Tibial artery (tissue), 4 donors: ENCODE measurements around the gene KIF26A.

Experiments
- DNase-seq, 2 donors: peaks; one replicate each; pipeline ENCODE4 v3.0.0-alpha.2; 2019
- H3K27ac ChIP-seq, 2 donors: fragments of 200-600 bp; sonication (generic) in 1 of 2; 1 replicate in 1 of 2; 2 replicates in 1 of 2; pipeline ENCODE4 v1.5.1; 2018 to 2019; ENCODE audit warnings: mild to moderate bottlenecking in 1 of 2
- H3K27me3 ChIP-seq, 2 donors: fragments of 200-600 bp; sonication (generic) in 1 of 2; one replicate each; pipeline versions ENCODE4 v1.5.1 to v1.6.0; 2016 to 2019
- H3K36me3 ChIP-seq, 3 donors: fragments of 200-600 bp; sonication (generic) in 2 of 3; one replicate each; pipeline ENCODE4 v1.5.1; 2016 to 2019; ENCODE audit warnings: mild to moderate bottlenecking in 2 of 3
- H3K4me1 ChIP-seq, 4 donors: fragments of 200-600 bp; sonication (generic) in 2 of 4; 1 replicate in 3 of 4; 2 replicates in 1 of 4; pipeline ENCODE4 v1.5.1; 2016 to 2019
- H3K4me3 ChIP-seq, 2 donors: fragments of 200-600 bp; sonication (generic) in 1 of 2; 1 replicate in 1 of 2; 2 replicates in 1 of 2; pipeline ENCODE4 v1.5.1; 2018 to 2019; ENCODE audit warnings: mild to moderate bottlenecking in 2 of 2
- H3K9me3 ChIP-seq, 3 donors: fragments of 200-600 bp; sonication (generic) in 1 of 3; one replicate each; pipeline ENCODE4 v1.5.1; 2016 to 2019
- intact Hi-C: fragments of 100-400 bp; cut with DNase I; formaldehyde crosslinking; loops from one replicate; pipeline ENCODE4 v1.15.0; 2023; ENCODE audit warnings: low total_unique reads
- TF ChIP-seq, protein P1 (sequence below), 2 experiments: fragments of 200-600 bp in 1 of 2; fragments of 450-650 bp in 1 of 2; IDR thresholded peaks; one replicate each; pipeline ENCODE4 v1.5.1; 2017 to 2019; ENCODE audit warnings: antibody characterized with exemption in 2 of 2, mild to moderate bottlenecking in 1 of 2, moderate library complexity in 1 of 2

The KIF26A gene

DNA sequence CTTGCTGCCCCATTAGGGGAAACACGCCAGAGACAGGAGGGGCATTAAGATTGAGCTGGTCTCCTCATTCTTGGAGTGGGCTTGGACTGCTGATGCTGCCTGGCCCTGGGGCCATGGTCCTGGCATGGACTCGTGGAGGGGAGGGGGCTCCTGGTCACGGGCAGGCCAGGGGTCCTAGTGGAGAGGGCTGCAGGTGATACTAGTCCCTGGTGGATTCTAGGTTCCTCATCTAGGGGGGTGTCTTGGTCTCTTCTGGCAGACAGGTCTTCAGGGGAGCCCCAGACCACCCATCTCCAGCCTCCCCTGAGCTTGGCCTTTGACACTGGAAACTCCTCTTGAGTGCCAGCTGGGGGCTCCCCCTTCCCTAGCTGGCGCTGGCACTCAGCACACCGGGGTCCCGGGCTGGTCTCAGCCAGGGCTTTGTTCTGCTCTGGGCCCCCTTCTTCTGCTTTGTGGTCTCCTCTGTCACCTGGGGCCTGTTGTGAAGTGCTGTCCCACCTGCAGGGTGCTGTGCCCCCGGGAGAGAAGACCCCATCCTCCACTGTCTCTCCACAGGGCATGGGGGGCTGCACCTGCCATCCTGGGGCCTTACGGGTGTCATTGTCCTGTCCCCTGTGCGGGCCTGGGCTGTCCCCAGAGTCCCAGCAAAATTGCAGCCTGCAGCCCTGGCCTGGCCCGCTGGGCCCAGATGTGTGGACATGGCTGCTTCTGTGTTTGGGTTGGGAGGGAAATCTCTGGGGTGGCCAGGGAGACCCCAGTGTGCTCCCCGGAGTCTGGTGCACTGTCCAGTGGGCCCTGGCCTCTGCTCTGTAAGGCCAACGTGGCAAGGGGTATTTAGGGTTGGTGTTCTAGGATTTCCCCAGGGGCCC lies 2.3 kb downstream of the KIF26A start:
- intact Hi-C loops: no loop called here
- Histone ChIP-seq H3K4me3 (no peak overlapping the region), H3K9me3 (no peaks in the 10 kb centered on the region), H3K27me3 (peaks cover 0 to 91% of the 10 kb centered on the region in 2 donors), H3K36me3 (no peaks in the 10 kb centered on the region), H3K27ac (no peak overlapping the region), H3K4me1 (peaks cover 0 to 38% (median 33%) of the 10 kb centered on the region in 4 donors)
- peak in 1 of 2 donors; percentile 51 for DNase-seq
- TF ChIP-seq, protein P1, sequence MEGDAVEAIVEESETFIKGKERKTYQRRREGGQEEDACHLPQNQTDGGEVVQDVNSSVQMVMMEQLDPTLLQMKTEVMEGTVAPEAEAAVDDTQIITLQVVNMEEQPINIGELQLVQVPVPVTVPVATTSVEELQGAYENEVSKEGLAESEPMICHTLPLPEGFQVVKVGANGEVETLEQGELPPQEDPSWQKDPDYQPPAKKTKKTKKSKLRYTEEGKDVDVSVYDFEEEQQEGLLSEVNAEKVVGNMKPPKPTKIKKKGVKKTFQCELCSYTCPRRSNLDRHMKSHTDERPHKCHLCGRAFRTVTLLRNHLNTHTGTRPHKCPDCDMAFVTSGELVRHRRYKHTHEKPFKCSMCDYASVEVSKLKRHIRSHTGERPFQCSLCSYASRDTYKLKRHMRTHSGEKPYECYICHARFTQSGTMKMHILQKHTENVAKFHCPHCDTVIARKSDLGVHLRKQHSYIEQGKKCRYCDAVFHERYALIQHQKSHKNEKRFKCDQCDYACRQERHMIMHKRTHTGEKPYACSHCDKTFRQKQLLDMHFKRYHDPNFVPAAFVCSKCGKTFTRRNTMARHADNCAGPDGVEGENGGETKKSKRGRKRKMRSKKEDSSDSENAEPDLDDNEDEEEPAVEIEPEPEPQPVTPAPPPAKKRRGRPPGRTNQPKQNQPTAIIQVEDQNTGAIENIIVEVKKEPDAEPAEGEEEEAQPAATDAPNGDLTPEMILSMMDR (IDR thresholded peaks at IDR 0.05): no peak

DNA sequence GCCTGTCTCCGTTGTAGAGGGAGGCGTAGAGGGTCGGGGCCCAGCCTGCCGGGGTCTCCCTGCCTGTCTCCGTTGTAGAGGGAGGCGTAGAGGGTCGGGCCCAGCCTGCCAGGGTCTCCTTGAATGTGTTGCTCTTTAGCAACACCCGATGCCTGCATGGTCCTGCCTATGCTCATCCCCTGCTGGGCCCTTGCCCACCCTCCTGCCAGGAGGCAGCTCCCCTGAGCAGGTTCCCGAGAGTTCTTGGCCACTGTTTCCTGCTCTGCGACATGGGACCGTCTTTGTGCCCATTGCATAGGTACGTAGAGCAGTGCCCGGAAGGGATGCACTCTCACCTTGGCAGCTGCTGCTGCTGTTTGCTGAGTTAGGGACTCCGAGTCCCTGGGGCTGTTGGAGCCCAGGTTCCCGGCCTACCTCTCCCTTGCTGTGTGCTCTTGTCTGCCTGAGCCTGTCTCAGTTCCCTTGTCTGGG lies 3.3 kb downstream of the KIF26A start:
- intact Hi-C loops: no loop called here

DNA sequence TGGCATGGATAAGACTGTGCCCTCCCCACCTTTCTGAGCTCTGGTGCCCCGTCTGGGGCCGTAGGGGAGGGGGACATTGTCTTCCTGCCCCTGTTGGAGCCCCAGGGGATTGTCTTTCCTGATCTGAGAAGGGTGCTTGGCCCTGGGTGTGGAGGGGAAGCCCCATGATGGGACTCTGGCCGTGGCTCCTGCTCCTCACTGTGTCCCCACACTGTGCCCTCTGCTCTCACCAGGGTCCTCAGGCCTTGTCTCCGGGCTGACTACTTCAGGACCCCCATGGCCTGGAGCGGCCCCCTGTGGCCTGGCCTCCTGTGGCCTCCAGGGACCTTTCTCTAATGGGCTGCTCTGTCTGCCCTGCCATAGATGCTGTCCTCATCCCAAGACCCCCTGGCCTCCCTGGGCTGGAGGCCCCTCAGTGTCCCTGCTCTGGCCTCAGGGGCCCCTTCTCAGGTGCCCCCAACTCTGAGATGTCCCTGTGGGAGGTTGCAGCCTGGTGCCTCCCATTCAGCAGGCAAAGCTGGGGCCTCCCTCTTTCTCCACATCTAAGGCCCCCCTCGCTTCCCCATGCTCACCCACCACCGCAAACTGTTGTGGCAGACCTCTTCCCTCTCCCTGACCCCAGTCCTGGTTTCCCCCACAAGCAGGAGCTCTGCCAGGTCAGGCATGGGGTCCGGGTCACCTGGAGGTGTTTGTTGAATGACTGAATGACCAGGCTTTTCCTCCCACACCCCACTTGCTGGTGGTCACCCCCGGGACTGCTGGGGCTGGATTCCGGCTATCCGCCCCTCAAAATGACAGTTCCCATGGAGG lies 4.0 kb downstream of the KIF26A start:
- peak in 1 of 2 donors; percentile 42 for DNase-seq
- intact Hi-C loops: no loop called here
- no peak overlapping the region for H3K27ac ChIP-seq
- peaks cover 0 to 89% of the 10 kb centered on the region in 2 donors for H3K27me3 ChIP-seq
- no peaks in the 10 kb centered on the region for H3K36me3 ChIP-seq
- H3K4me1 ChIP-seq: peaks cover 0 to 22% (median 19%) of the 10 kb centered on the region in 4 donors
- H3K9me3 ChIP-seq: no peaks in the 10 kb centered on the region
- no peak overlapping the region for H3K4me3 ChIP-seq
- TF ChIP-seq, protein P1 (IDR thresholded peaks at IDR 0.05): no peak

More for the DNA sequence above, 3.3 kb downstream of the KIF26A start:
- no peaks in the 10 kb centered on the region for H3K36me3 ChIP-seq
- peak in 1 of 2 donors; percentile 45 for DNase-seq
- H3K27ac ChIP-seq: no peak overlapping the region
- peaks cover 0 to 89% of the 10 kb centered on the region in 2 donors for H3K27me3 ChIP-seq
- TF ChIP-seq, protein P1 (IDR thresholded peaks at IDR 0.05): no peak
- no peak overlapping the region for H3K4me3 ChIP-seq
- peaks cover 0 to 29% (median 25%) of the 10 kb centered on the region in 4 donors for H3K4me1 ChIP-seq
- H3K9me3 ChIP-seq: no peaks in the 10 kb centered on the region

DNA sequence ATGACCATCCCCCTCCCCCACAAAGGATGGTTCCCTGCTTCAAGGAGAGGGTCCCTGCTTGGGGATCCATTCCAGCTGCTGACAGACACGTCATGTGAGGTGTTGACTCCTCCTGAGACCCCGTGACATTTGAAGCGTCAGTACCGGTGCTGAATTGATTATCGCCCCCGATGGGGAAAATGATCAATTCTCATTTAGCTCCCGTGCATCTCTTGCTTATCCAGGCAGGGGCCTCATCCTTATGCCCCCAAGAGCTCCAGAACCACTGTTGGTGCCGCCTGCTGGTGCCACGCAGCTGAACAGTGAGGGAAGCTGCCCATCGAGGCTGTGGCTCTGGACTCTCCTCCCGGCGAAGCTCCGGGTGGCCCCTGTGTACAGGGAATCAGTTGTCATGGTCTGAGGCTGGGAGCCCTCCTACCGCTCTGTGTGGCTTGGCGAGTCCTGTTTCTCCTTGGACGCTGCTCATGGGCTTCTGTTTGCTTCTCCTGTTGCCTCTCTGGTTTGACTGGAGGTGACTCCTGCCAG lies 4.6 kb downstream of the KIF26A start:
- Histone ChIP-seq H3K27ac (no peak overlapping the region), H3K4me1 (peaks cover 0 to 16% (median 12%) of the 10 kb centered on the region in 4 donors), H3K9me3 (no peaks in the 10 kb centered on the region), H3K36me3 (no peaks in the 10 kb centered on the region), H3K27me3 (peaks cover 0 to 89% of the 10 kb centered on the region in 2 donors), H3K4me3 (no peak overlapping the region)
- TF ChIP-seq, protein P1 (IDR thresholded peaks at IDR 0.05): no peak
- DNase-seq: peak in 1 of 2 donors; percentile 50
- intact Hi-C loops: no loop called here
